HT1080 (cell line): ENCODE data around the gene VEZT. TPM values are rescaled to one million over a fixed set of nuclear protein-coding genes. Genes with fewer than 3 reads are reported as not detected.

ENCODE experiments used
- small RNA-seq: library from RNA; depleted of rRNA; stranded (forward); fragments of <200 nt; gene quantifications from one replicate; pipeline ENCODE3, GENCODE V24; 2014
- total RNA-seq: library from RNA; depleted of rRNA; stranded (reverse); fragments of >200 nt; shearing (Covaris generic); gene quantifications from 2 replicates; pipeline ENCODE4 v1.2.3, GENCODE V29; 2014; rRNA removed

Gene VEZT
- total RNA-seq, 1 experiment from 2014 or later = 60.4 TPM

Small RNA genes lying within 50 kb of the gene (small RNA-seq; reads per million reads assigned to genes)
- gene MIR331 (0.39 reads per million, percentile 44 among the genes with 10 or more reads in this experiment), gene MIR3685 (not detected), gene RF00019 (not detected), gene RNU6-808P (not detected)

Other genes starting within 250 kb of the VEZT start
- gene NDUFA12, start 214.1 kb upstream of the VEZT start, total RNA-seq = 152 and 167 TPM in 2 replicates
- gene NR2C1, start 144.2 kb upstream of the VEZT start, total RNA-seq = 11.5 and 25.3 TPM in 2 replicates
- 7.2 and 9.4 TPM in 2 replicates for gene FGD6, start 340 bp upstream of the VEZT start, total RNA-seq